Endodermal cell (in vitro differentiated cells): ENCODE results near the gene CD2BP2. TPM values are rescaled to one million over a fixed set of nuclear protein-coding genes. Genes with fewer than 3 reads are reported as not detected.

Source experiments
- DNase-seq: peaks from one replicate; pipeline ENCODE4 v3.0.0-alpha.2; 2017
- H3K27ac ChIP-seq: 2 replicates; pipeline ENCODE4 v1.5.1; 2013; ENCODE audit warnings: mild to moderate bottlenecking, low read depth, low read length, moderate library complexity
- H3K27me3 ChIP-seq: 2 replicates; pipeline ENCODE4 v1.6.1; 2013; ENCODE audit warnings: mild to moderate bottlenecking, low read length, moderate library complexity; ENCODE audit not compliant: insufficient read depth, control insufficient read depth, poor library complexity, severe bottlenecking
- H3K36me3 ChIP-seq: 2 replicates; pipeline ENCODE4 v1.7.0; 2013; ENCODE audit warnings: mild to moderate bottlenecking, low read length, moderate library complexity; ENCODE audit not compliant: control insufficient read depth, insufficient read depth
- H3K4me1 ChIP-seq: one replicate; pipeline ENCODE4 v1.7.0; 2013; ENCODE audit warnings: low read length; ENCODE audit not compliant: control insufficient read depth, insufficient read depth
- H3K4me3 ChIP-seq: 2 replicates; pipeline ENCODE4 v1.5.1; 2013; ENCODE audit warnings: mild to moderate bottlenecking, low read length, moderate library complexity
- H3K9ac ChIP-seq: 2 replicates; pipeline ENCODE4 v1.6.1; 2013; ENCODE audit warnings: mild to moderate bottlenecking, low read length, moderate library complexity; ENCODE audit not compliant: poor library complexity, severe bottlenecking; ENCODE audit errors: extremely low read depth
- H3K9me3 ChIP-seq: 2 replicates; pipeline ENCODE4 v1.6.1; 2013; ENCODE audit warnings: mild to moderate bottlenecking, low read length, moderate library complexity; ENCODE audit not compliant: control insufficient read depth
- H3K27ac Mint-ChIP-seq: 2 replicates; pipeline ENCODE4 v1.8.0; 2020; ENCODE audit warnings: mixed read lengths
- H3K27me3 Mint-ChIP-seq: 2 replicates; pipeline ENCODE4 v1.8.0; 2021; ENCODE audit warnings: mild to moderate bottlenecking, mixed read lengths; ENCODE audit not compliant: insufficient read depth
- H3K36me3 Mint-ChIP-seq: 2 replicates; pipeline ENCODE4 v1.8.0; 2020; ENCODE audit warnings: low read depth, mixed read lengths
- H3K4me1 Mint-ChIP-seq: 2 replicates; pipeline ENCODE4 v1.8.0; 2020; ENCODE audit warnings: mixed read lengths
- H3K4me3 Mint-ChIP-seq: 2 replicates; pipeline ENCODE4 v1.8.0; 2020; ENCODE audit warnings: mild to moderate bottlenecking, moderate library complexity, mixed read lengths
- H3K9me3 Mint-ChIP-seq: 2 replicates; pipeline ENCODE4 v1.8.0; 2020; ENCODE audit warnings: mild to moderate bottlenecking, mixed read lengths
- CTCF ChIP-seq: fragments of 200-600 bp; sonication (generic); conservative IDR thresholded peaks from 2 replicates; pipeline ENCODE4 v1.5.0; 2021; ENCODE audit warnings: antibody characterized with exemption, mild to moderate bottlenecking
- WGBS, 2 experiments: methylation state at CpG; one replicate each; pipeline versions ENCODE4 v1.1.5 to v1.1.7; 2013; ENCODE audit warnings: missing lambda C conversion rate in 2 of 2, mixed read lengths in 1 of 2; ENCODE audit not compliant: insufficient coverage in 1 of 2, insufficient read length in 1 of 2; 5-methylcytosine and 5-hydroxymethylcytosine counted together
- total RNA-seq, 2 donors: library from RNA; stranded (reverse); fragmentation: NEBNext Ultra II Directional in 1 of 2; extraction: Animal tissue kit (Norgen Biotek cat#: 25700) in 1 of 2; gene quantifications; 2 replicates in 1 of 2; 3 replicates in 1 of 2; pipeline ENCODE4 v1.2.1, GENCODE V29; 2021

The CD2BP2 gene
- total RNA-seq, 2 donors from 2014 or later = 75.4 to 76.0 TPM

DNA sequence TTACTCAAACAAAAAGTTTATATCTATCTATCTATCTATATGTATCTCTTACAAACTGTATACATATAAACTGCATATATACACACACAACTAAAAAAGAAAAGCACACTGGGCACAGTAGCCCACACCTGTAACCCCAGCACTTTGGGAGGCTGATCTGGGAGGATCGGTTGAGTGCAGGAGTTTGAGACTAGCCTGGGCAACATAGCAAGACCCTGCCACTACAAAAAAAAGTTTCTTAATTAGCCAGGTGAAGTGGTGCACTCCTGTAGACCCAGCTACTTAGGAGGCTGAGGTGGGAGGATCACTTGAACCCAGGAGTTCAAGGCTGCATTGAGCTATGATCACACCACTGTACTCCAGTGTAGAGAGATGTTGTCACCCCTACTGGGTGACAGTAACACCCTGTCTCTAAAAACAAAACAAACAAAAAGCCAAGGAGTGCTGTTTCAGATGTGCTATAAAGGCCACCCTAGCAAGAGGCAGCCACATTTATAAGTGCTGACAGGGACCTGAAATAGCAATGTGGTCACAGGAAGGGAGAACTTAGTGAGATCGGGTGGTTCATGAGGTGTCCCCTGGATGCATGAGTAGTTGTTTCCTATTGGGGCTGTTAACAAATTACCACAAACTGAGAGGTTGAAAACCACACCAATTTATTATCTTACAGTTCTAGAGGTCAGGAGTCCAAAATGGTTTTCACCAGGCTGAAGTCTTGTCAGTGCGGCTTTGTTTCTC, 4.8 kb downstream of the CD2BP2 start:
- TF ChIP-seq CTCF = no peak
- WGBS, 2 experiments = 92% methylated on average over 3 of the region's 3 CpGs; no CpG with 5 or more reads in 1 of the 2 experiments
- Mint-ChIP-seq H3K4me3 (no peak overlapping the region), H3K9me3 (no peaks in the 10 kb centered on the region), H3K27me3 (no peaks in the 10 kb centered on the region), H3K27ac (no peak overlapping the region), H3K4me1 (peaks cover 6% of the 10 kb centered on the region), H3K36me3 (peaks cover 43% of the 10 kb centered on the region)
- no peak for DNase-seq
- Histone ChIP-seq H3K4me1 (peaks cover 3% of the 10 kb centered on the region), H3K9me3 (no peaks in the 10 kb centered on the region), H3K4me3 (no peak overlapping the region), H3K36me3 (peaks cover 45% of the 10 kb centered on the region), H3K27ac (no peak overlapping the region), H3K27me3 (no peaks in the 10 kb centered on the region), H3K9ac (no peak overlapping the region)

- H3K9me3 ChIP-seq = no peaks in the 10 kb centered on the region
- DNase-seq = no peak
- 94 to 100% methylated on average over 2 to 3 of the region's 3 CpGs for WGBS, 2 experiments
- no peak for TF ChIP-seq CTCF
- no peak overlapping the region for H3K4me3 ChIP-seq
- H3K27ac Mint-ChIP-seq = no peak overlapping the region
- no peak overlapping the region for H3K27ac ChIP-seq
- H3K36me3 ChIP-seq = peaks cover 45% of the 10 kb centered on the region
- H3K4me1 ChIP-seq = peaks cover 3% of the 10 kb centered on the region
- H3K9ac ChIP-seq = no peak overlapping the region
- peaks cover 6% of the 10 kb centered on the region for H3K4me1 Mint-ChIP-seq
- H3K4me3 Mint-ChIP-seq = no peak overlapping the region
- H3K36me3 Mint-ChIP-seq = peaks cover 43% of the 10 kb centered on the region
- no peaks in the 10 kb centered on the region for H3K9me3 Mint-ChIP-seq
- H3K27me3 ChIP-seq = no peaks in the 10 kb centered on the region
- H3K27me3 Mint-ChIP-seq = no peaks in the 10 kb centered on the region
Measured at GRCh38 chr16:30349675-30350074, 5.4 kb downstream of the CD2BP2 start.

DNA sequence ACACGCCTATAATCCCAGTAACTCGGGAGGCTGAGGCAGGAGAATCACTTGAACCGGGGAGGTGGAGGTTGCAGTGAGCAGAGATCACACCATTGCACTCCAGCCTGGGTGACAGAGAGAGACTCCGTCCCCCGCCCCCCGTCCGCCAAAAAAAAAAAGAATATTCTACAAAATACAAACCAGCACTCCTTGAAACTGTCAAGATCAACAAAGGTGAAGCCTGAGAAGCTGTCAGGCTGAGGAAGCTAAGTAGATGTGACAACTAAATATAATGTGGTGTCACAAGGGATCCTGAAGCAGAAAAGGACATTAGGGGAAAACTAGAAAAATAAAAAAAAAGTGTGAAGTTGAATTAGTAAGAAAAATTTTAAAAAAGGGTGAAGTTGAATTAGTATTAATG, 6.2 kb downstream of the CD2BP2 start:
- Mint-ChIP-seq H3K9me3 (no peaks in the 10 kb centered on the region), H3K27ac (no peak overlapping the region), H3K36me3 (peaks cover 36% of the 10 kb centered on the region), H3K4me1 (no peaks in the 10 kb centered on the region), H3K4me3 (no peak overlapping the region), H3K27me3 (no peaks in the 10 kb centered on the region)
- Histone ChIP-seq H3K9ac (no peak overlapping the region), H3K9me3 (no peaks in the 10 kb centered on the region), H3K27me3 (no peaks in the 10 kb centered on the region), H3K4me1 (peaks cover 3% of the 10 kb centered on the region), H3K4me3 (no peak overlapping the region), H3K36me3 (peaks cover 44% of the 10 kb centered on the region), H3K27ac (no peak overlapping the region)
- no peak for DNase-seq
- TF ChIP-seq CTCF = no peak
- 95 to 100% methylated on average over 2 to 7 of the region's 7 CpGs for WGBS, 2 experiments
